HG03039 (cell line): ENCODE data around the gene SUSD6.
"Not testable (repeated sequence)": the region's sequence is repeated elsewhere in the genome, so short reads cannot be mapped to it uniquely, and the experiment has no call there.

Source experiments
- ATAC-seq: cut with Tn5 transposase; IDR thresholded peaks from one replicate; pipeline ENCODE4 v1.9.1; 2021; ENCODE audit warnings: mild to moderate bottlenecking, moderate library complexity; ENCODE audit not compliant: unreplicated experiment

The SUSD6 gene

DNA sequence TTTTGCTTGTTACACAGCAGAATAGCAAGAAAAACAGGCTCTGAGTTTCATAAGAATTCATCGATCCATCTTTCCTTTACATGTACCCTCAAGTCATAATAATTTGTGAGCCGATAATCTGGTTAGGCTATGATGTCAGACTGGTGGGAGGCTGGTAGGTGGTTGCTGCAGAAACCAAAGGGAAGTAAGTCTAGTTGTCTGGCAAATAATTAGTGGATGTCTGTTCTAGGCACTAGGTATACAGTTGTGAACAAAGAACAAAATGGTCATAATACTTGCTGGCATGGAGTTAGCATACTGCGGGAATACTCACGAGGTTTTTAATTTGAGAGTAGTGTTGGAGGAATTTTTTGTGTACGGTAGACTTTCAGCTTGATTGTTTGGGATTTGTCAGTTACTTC lies 8.8 kb downstream of the SUSD6 start:
- ATAC-seq, result no peak

- ATAC-seq, result no peak
These were observed 9.6 kb downstream of the SUSD6 start for GRCh38 chr14:69620981-69621380.

GRCh38 chr14:69624136-69624535 lies 12.7 kb downstream of the SUSD6 start:
- ATAC-seq, result no peak

DNA sequence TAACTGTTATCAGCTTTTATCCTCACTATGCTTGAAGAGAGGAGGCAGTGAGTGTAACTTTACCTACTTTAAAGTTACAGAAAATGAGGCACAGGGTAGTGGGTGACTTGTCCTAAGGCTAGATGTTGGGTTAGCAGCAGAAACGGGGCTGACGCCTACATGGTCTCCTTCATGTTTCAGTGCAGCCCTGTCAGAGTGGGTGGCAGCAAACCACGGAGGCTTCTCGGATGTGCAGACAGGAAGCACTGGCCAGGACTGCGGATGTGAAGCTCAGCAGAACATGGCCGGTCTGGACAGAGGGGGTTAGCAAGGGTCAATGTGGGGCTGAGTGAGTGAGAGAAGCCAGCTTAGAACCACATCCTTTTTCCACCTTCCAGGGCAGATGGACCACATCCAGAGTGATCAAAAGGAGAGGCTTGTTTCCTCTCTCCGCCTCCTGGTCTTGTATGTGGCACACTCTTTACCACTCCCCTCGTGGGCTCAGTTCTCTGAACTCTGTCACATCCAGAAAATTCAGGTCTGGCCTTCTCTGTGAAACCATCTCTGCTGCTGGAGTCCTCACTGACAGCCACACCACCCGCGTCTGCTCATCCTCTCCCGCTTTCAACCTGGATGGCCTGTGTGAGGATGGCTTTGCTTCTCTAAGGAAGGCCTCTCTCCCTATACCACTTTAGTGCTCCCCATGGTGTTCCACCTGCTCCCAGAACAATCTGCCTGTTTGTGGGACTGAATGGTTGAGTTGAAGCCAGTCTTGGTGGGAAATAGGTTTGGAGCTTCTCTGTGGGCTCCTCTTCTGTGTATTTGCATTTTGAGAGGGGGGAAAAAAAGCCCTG lies 14.1 kb downstream of the SUSD6 start:
- ATAC-seq, result peak; percentile 67

- no peak for ATAC-seq
These were observed 14.7 kb downstream of the SUSD6 start for GRCh38 chr14:69626132-69626500.

- ATAC-seq, result no peak
These were observed 18.1 kb downstream of the SUSD6 start for GRCh38 chr14:69629225-69630127.

- ATAC-seq, result no peak
These were observed 19.0 kb downstream of the SUSD6 start for GRCh38 chr14:69630360-69630759.

- no peak for ATAC-seq
These were observed 20.1 kb downstream of the SUSD6 start for GRCh38 chr14:69631509-69631908.

DNA sequence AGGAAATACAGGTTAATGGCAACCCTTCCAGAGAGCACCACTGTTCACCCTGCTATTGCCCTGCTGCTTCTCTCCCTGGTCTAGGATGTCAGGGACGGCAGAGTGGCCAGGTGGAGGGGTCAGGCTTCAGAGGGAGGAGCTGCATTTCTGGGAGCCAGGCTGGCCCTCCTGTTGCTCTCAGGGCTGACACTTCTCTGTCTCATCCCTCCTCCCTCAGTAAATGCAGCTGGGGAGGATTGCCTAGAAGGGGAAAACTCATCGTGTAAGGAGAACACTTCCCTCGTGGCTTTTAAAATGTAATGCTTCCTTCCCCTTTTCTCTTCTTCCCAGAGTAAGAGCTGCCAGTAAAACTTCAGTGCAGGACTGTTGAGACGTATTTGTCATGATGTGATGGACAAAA lies 20.8 kb downstream of the SUSD6 start:
- no peak for ATAC-seq

DNA sequence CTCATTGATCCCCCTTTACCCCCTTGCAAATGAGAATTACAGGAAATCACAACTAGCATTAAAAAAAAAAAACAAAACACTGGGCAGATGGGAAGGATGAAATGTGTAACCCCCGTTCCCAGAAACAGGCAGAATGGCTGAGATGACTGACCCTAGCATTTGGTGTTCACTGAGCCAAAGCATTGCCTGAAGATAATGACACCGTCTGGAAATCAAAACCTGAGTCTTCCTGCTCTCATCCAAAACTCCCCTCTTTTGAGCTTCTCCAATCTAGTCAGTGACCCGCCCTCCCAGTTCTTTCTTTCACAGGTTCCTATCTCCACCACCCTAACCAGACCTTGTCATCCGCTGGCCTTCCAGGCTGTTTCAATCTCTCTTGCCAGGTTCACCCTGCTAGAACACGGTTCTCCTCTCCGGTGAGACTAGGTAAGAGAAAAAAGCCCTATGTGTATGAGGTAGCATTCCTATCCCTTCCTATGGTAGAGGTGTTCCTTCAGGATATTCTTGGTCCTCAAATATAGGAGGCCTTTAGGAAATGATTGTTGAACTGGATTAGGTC lies 21.3 kb downstream of the SUSD6 start:
- no peak for ATAC-seq

GRCh38 chr14:69633238-69633637 lies 21.8 kb downstream of the SUSD6 start:
- no peak for ATAC-seq

DNA sequence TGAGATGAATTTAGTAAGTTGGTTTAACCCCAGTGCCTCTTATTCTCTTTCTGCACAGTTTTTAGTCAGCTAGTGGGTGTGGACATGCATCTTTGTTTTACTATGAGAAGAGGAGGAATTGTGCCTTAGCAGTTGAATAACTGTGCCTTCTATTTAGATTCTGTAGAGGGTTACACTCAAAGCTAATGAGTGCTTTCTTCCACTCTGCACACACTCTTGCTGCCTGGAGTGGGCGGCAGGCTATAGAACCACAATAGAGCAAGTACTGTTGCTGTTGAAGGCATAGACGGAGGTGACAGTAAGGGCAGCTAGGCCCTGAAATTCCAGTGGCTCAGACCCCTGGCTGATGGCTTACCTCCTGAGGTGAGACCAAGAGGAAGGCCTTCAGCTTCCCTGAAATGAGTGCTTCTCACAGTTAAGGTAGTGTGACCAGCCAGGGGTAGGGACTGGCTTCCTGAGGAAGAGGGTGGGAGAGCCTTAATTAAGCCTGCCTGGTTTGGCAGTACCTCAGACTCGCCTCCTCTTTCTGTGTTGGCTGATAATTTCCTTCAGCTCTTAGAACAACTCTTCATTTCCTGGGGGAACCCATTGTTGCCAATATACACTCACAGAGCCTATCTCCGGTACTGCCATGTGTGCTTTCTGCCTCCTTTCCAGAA lies 24.7 kb downstream of the SUSD6 start:
- no peak for ATAC-seq

DNA sequence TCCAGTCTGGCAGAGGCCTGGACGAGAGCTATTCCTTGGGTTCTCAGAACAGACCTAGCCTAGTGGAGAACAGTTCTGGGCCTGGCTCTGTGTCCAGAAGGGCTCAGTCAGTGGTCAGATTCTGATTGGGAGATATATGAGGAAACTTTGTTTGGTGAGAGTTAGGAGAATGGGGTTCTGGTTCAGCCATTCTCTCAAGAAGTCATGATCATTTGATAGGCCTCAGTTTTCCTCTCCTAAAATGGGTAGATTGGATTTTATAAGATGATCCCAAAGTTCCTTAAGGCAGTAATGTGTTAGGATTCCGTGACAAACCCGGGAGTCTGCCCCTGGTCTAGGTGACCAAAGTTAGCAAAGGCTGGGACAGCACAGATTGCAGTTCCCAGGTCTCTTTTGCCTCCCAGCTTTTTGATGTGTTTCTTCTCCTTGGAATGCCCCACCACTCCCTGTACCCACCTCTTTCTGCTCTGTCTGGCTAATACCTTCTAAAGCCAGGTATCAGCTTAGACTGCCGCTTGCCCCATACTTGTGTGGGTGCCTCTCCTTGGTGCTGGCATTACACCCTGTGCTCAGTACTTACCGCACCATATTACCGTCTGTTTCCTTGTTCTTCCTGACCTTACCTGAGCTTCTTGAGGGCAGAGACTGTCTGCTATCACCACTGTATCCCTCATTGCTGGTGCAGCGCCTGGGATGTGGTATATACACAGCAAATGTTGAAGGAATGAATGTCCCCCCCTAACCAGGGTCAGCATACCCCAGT lies 25.5 kb downstream of the SUSD6 start:
- no peak for ATAC-seq

DNA sequence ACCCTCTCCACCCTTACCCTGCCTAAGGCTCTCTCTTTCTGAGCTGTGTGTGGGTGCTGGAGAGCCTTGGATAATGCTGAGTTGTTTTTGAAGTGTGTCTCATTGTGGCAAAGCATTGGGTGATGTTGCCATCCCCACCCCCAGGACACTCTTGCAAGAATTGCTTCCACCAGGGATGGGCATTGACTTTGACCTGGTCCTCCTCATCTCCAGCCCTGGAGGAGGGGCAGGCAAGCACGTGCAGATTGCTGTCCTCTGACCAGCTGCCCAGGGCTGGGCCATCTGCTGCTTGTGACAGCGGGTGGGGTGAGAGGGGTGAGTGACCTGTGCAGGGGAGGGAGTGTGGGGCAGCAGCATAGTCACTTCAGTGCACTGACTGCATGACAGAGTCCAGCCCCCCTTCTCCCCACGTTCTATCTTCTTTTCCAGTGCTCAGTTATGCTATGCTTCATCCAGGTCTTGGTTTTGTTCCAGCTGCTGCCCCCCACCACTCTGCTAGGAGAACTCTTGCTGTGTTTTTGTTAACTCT lies 26.2 kb downstream of the SUSD6 start:
- ATAC-seq, result no peak

GRCh38 chr14:69640931-69641330 lies 29.5 kb downstream of the SUSD6 start:
- ATAC-seq, result no peak

DNA sequence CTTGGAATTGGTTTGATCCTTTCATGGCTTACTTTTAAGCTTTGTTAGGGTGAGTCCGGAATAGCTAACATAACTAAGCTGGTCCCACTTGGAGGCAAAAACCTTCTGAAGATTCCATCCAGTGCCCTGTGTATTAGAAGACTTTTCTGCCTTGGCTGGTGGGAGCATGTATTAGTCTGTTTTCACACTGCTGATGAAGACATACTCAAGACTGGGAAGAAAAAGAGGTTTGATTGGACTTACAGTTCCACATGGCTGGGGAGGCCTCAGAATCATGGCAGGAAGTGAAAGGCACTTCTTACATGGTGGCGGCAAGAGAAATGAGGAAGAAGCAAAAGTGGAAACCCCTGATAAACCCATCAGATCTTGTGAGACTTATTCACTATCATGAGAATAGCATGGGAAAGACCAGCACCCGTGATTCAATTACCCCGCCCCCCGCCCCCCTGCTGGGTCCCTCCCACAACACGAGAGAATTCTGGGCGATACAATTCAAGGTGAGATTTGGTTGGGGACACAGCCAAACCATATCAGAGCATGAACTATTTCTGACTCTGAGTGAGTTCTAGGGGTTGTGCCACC lies 30.9 kb downstream of the SUSD6 start:
- not testable (repeated sequence) for ATAC-seq

- ATAC-seq, result no peak
These were observed 32.2 kb downstream of the SUSD6 start for GRCh38 chr14:69643430-69644200.

DNA sequence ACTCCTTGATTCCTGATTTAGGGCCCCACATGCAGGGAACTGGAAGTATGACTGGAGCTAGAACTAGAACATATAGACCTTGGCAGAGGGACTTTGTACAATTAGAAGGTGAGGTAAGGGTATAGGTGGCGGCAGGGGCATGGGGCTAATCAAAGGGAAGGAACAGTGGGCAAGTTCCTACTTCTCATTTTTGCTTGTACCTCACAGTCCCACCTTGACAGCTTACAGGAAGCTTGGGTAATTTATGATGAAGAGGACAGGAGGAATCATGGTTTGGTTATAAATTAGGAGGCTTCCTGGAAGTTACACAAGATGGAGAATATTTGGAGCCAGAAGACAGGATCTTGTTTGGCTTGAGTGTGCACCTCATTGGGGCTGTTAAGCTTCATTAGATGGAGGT lies 33.4 kb downstream of the SUSD6 start:
- no peak for ATAC-seq

DNA sequence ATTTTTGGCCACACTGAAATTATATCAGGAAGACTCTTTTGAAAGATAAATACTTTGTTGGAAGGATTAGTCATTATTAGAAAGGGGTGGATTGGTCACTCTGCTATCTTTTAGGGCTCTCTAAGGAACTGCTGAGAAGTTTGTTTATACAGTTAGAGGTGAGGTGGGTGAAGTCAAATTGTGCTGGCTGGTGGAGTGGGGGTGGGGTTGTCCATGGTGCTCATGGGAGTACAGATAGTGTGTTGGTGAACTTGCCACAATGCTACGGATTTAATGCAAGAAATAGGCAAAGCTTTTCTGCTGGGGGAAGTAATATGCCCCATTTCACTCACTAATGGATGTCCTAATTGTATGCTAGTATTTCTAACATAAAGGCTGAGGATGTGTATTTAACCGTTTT lies 35.8 kb downstream of the SUSD6 start:
- ATAC-seq, result no peak
